H1 (cell line): Measurements from ENCODE around the gene IRGC. TPM values are rescaled to one million over a fixed set of nuclear protein-coding genes. Genes with fewer than 3 reads are reported as not detected.

ENCODE experiments used
- CBX5 ChIP-seq: fragments of 300-800, 300-1000 bp; sonication (generic); IDR thresholded peaks from 2 replicates; pipeline ENCODE4 v1.7.1; 2016; ENCODE audit warnings: antibody characterized with exemption, low read length, low read depth
- CBX8 ChIP-seq: fragments of 300-800, 300-1000 bp; sonication (generic); IDR thresholded peaks from 2 replicates; pipeline ENCODE4 v1.7.1; 2016; ENCODE audit warnings: low read depth, low read length, borderline replicate concordance
- CHD2 ChIP-seq: IDR thresholded peaks from 2 replicates; pipeline ENCODE4 v1.6.1; 2012; ENCODE audit warnings: low read length, improper control_type of control experiment
- EP300 ChIP-seq, 2 experiments: IDR thresholded peaks; 1 replicate in 1 of 2; 2 replicates in 1 of 2; pipeline ENCODE4 v1.6.1; 2011 to 2012; ENCODE audit warnings: low read depth in 2 of 2, low read length in 2 of 2, mild to moderate bottlenecking in 2 of 2, borderline replicate concordance in 1 of 2, inconsistent platforms in 1 of 2, moderate library complexity in 1 of 2
- FOSL1 ChIP-seq: IDR thresholded peaks from 2 replicates; pipeline ENCODE4 v1.6.1; 2011; ENCODE audit warnings: mild to moderate bottlenecking, low read depth, low read length, moderate library complexity; ENCODE audit not compliant: insufficient read depth
- HDAC6 ChIP-seq: IDR thresholded peaks from one replicate; pipeline ENCODE4 v1.7.1; 2012; ENCODE audit warnings: low read depth, mild to moderate bottlenecking, inconsistent platforms, low read length, moderate library complexity
- JUN ChIP-seq: IDR thresholded peaks from 2 replicates; pipeline ENCODE4 v1.6.1; 2011; ENCODE audit warnings: low read depth, mild to moderate bottlenecking, improper control_type of control experiment, low read length
- MAFK ChIP-seq: IDR thresholded peaks from 2 replicates; pipeline ENCODE4 v1.6.1; 2012; ENCODE audit warnings: low read depth, mild to moderate bottlenecking, improper control_type of control experiment, low read length
- NANOG ChIP-seq: IDR thresholded peaks from 2 replicates; pipeline ENCODE4 v1.6.1; 2011; ENCODE audit warnings: low read length, low read depth, mild to moderate bottlenecking, inconsistent platforms; ENCODE audit not compliant: insufficient read depth, poor library complexity, severe bottlenecking
- polyA plus RNA-seq, 7 experiments: library from polyadenylated mRNA; depleted of rRNA in 3 of 7; stranded (reverse) in 5 of 7; unstranded in 2 of 7; fragments of >200 nt in 5 of 7; fragments of 200-250 nt in 2 of 7; gene quantifications; 1 replicate in 5 of 7; 2 replicates in 1 of 7; 4 replicates in 1 of 7; pipeline versions ENCODE4 v1.2.1 to v1.2.3, GENCODE V29; 2011 to 2013; ENCODE audit warnings: missing spikeins in 2 of 7, mixed read lengths in 2 of 7
- total RNA-seq: library from RNA; stranded (reverse); fragmentation: NEBNext Ultra II Directional; extraction: Animal tissue kit (Norgen Biotek cat#: 25700); gene quantifications from 2 replicates; pipeline ENCODE4 v1.2.1, GENCODE V29; 2021
- TF ChIP-seq, protein P1 (sequence below): fragments of 300-600 bp; sonication (generic); IDR thresholded peaks from 2 replicates; pipeline ENCODE4 v1.7.1; 2012; ENCODE audit warnings: low read length, moderate library complexity, mild to moderate bottlenecking, inconsistent platforms; ENCODE audit not compliant: insufficient replicate concordance
- TF ChIP-seq, protein P2 (sequence below): IDR thresholded peaks from 2 replicates; pipeline ENCODE4 v1.6.1; 2012; ENCODE audit warnings: inconsistent platforms

Gene IRGC
- total and polyA plus RNA-seq, 2 of the 8 experiments (the other 6 are each of a cell fraction or from before 2014, with no cell fraction given) = not detected

DNA sequence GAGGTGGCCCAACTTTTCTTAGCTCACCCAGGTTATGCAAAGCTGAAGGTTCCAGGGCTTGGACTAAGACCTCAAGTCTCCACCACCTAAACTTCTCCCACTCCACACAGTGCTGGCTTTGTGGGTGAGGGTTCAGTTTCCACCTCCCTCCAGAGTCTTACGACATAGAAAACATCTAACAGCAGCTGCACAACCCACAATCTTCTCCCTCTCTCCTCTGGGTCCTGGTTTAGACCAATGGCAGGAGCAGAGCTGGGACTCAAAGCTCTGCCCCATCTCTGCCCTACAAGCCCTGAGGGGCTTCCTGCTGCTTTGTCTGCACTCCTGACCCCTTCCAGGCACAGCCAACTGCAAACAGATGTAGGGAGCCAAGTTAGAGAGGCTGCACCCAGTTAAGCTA lies 16.0 kb downstream of the IRGC start (continued):
- TF ChIP-seq, protein P1, sequence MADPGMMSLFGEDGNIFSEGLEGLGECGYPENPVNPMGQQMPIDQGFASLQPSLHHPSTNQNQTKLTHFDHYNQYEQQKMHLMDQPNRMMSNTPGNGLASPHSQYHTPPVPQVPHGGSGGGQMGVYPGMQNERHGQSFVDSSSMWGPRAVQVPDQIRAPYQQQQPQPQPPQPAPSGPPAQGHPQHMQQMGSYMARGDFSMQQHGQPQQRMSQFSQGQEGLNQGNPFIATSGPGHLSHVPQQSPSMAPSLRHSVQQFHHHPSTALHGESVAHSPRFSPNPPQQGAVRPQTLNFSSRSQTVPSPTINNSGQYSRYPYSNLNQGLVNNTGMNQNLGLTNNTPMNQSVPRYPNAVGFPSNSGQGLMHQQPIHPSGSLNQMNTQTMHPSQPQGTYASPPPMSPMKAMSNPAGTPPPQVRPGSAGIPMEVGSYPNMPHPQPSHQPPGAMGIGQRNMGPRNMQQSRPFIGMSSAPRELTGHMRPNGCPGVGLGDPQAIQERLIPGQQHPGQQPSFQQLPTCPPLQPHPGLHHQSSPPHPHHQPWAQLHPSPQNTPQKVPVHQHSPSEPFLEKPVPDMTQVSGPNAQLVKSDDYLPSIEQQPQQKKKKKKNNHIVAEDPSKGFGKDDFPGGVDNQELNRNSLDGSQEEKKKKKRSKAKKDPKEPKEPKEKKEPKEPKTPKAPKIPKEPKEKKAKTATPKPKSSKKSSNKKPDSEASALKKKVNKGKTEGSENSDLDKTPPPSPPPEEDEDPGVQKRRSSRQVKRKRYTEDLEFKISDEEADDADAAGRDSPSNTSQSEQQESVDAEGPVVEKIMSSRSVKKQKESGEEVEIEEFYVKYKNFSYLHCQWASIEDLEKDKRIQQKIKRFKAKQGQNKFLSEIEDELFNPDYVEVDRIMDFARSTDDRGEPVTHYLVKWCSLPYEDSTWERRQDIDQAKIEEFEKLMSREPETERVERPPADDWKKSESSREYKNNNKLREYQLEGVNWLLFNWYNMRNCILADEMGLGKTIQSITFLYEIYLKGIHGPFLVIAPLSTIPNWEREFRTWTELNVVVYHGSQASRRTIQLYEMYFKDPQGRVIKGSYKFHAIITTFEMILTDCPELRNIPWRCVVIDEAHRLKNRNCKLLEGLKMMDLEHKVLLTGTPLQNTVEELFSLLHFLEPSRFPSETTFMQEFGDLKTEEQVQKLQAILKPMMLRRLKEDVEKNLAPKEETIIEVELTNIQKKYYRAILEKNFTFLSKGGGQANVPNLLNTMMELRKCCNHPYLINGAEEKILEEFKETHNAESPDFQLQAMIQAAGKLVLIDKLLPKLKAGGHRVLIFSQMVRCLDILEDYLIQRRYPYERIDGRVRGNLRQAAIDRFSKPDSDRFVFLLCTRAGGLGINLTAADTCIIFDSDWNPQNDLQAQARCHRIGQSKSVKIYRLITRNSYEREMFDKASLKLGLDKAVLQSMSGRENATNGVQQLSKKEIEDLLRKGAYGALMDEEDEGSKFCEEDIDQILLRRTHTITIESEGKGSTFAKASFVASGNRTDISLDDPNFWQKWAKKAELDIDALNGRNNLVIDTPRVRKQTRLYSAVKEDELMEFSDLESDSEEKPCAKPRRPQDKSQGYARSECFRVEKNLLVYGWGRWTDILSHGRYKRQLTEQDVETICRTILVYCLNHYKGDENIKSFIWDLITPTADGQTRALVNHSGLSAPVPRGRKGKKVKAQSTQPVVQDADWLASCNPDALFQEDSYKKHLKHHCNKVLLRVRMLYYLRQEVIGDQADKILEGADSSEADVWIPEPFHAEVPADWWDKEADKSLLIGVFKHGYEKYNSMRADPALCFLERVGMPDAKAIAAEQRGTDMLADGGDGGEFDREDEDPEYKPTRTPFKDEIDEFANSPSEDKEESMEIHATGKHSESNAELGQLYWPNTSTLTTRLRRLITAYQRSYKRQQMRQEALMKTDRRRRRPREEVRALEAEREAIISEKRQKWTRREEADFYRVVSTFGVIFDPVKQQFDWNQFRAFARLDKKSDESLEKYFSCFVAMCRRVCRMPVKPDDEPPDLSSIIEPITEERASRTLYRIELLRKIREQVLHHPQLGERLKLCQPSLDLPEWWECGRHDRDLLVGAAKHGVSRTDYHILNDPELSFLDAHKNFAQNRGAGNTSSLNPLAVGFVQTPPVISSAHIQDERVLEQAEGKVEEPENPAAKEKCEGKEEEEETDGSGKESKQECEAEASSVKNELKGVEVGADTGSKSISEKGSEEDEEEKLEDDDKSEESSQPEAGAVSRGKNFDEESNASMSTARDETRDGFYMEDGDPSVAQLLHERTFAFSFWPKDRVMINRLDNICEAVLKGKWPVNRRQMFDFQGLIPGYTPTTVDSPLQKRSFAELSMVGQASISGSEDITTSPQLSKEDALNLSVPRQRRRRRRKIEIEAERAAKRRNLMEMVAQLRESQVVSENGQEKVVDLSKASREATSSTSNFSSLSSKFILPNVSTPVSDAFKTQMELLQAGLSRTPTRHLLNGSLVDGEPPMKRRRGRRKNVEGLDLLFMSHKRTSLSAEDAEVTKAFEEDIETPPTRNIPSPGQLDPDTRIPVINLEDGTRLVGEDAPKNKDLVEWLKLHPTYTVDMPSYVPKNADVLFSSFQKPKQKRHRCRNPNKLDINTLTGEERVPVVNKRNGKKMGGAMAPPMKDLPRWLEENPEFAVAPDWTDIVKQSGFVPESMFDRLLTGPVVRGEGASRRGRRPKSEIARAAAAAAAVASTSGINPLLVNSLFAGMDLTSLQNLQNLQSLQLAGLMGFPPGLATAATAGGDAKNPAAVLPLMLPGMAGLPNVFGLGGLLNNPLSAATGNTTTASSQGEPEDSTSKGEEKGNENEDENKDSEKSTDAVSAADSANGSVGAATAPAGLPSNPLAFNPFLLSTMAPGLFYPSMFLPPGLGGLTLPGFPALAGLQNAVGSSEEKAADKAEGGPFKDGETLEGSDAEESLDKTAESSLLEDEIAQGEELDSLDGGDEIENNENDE = no peak
- TF ChIP-seq EP300 (IDR thresholded peaks at IDR 0.05; ENCODE audit: borderline replicate concordance in 1 of 2, low read depth in 2 of 2, low read length in 2 of 2) = no peak
- no peak for TF ChIP-seq JUN
- no peak for TF ChIP-seq CBX5
- TF ChIP-seq HDAC6 = no peak
- TF ChIP-seq NANOG = no peak
- TF ChIP-seq CHD2 = no peak
- no peak for TF ChIP-seq CBX8
- TF ChIP-seq FOSL1 = no peak
- TF ChIP-seq MAFK = no peak
- TF ChIP-seq, protein P2, sequence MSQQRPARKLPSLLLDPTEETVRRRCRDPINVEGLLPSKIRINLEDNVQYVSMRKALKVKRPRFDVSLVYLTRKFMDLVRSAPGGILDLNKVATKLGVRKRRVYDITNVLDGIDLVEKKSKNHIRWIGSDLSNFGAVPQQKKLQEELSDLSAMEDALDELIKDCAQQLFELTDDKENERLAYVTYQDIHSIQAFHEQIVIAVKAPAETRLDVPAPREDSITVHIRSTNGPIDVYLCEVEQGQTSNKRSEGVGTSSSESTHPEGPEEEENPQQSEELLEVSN = no peak
